GM18870 (cell line): ENCODE results near the gene ATG14.
"Not testable (repeated sequence)": the region's sequence is repeated elsewhere in the genome, so short reads cannot be mapped to it uniquely, and the experiment has no call there.

Source experiments
- ATAC-seq: cut with Tn5 transposase; IDR thresholded peaks from one replicate; pipeline ENCODE4 v1.9.1; 2021; ENCODE audit warnings: moderate library complexity; ENCODE audit not compliant: unreplicated experiment

The ATG14 gene

GRCh38 chr14:55388160-55388559 lies 23.5 kb downstream of the ATG14 start:
- ATAC-seq, result no peak

- ATAC-seq, result no peak
Measured at GRCh38 chr14:55387121-55387520, 24.5 kb downstream of the ATG14 start.

GRCh38 chr14:55386037-55386808 lies 25.4 kb downstream of the ATG14 start:
- ATAC-seq, result no peak

- ATAC-seq, result no peak
Measured at GRCh38 chr14:55384536-55384935, 27.1 kb downstream of the ATG14 start.

- ATAC-seq, result no peak
Measured at GRCh38 chr14:55383541-55384140, 28.0 kb downstream of the ATG14 start.

- ATAC-seq, result not testable (repeated sequence)
Measured at GRCh38 chr14:55383056-55383466, 28.6 kb downstream of the ATG14 start.

GRCh38 chr14:55382483-55382882 lies 29.1 kb downstream of the ATG14 start:
- no peak for ATAC-seq

- ATAC-seq, result no peak
Measured at GRCh38 chr14:55381561-55381960, 30.1 kb downstream of the ATG14 start.

GRCh38 chr14:55381040-55381439 lies 30.6 kb downstream of the ATG14 start:
- ATAC-seq, result no peak

GRCh38 chr14:55377236-55377635 lies 34.4 kb downstream of the ATG14 start:
- no peak for ATAC-seq

- no peak for ATAC-seq
Measured at GRCh38 chr14:55374771-55375170, 36.9 kb downstream of the ATG14 start.

GRCh38 chr14:55373784-55374705 lies 37.6 kb downstream of the ATG14 start:
- ATAC-seq, result no peak

GRCh38 chr14:55372825-55373224 lies 38.8 kb downstream of the ATG14 start:
- no peak for ATAC-seq

GRCh38 chr14:55372423-55372822 lies 39.2 kb downstream of the ATG14 start:
- ATAC-seq, result no peak

- no peak for ATAC-seq
Measured at GRCh38 chr14:55370883-55371455, 40.7 kb downstream of the ATG14 start.

- ATAC-seq, result no peak
Measured at GRCh38 chr14:55366271-55366670, 45.4 kb downstream of the ATG14 start.

GRCh38 chr14:55361190-55361589 lies 50.4 kb downstream of the ATG14 start:
- ATAC-seq, result no peak

GRCh38 chr14:55359307-55359706 lies 52.3 kb downstream of the ATG14 start:
- no peak for ATAC-seq

- no peak for ATAC-seq
Measured at GRCh38 chr14:55356913-55357312, 54.7 kb downstream of the ATG14 start.

- ATAC-seq, result no peak
Measured at GRCh38 chr14:55355922-55356321, 55.7 kb downstream of the ATG14 start.

GRCh38 chr14:55354500-55354899 lies 57.1 kb downstream of the ATG14 start:
- ATAC-seq, result no peak
